HG02798 (cell line): Measurements from ENCODE around the gene ANKS1B.
"Not testable (repeated sequence)": the region's sequence is repeated elsewhere in the genome, so short reads cannot be mapped to it uniquely, and the experiment has no call there.

Experiments used
- ATAC-seq: cut with Tn5 transposase; IDR thresholded peaks from one replicate; pipeline ENCODE4 v1.9.1; 2021; ENCODE audit warnings: mild to moderate bottlenecking; ENCODE audit not compliant: unreplicated experiment, poor library complexity

Gene ANKS1B

GRCh38 chr12:99768758-99769157 is 216.0 kb downstream of the ANKS1B start:
- ATAC-seq = no peak

- no peak for ATAC-seq
Measured at GRCh38 chr12:99767809-99768208, 216.9 kb downstream of the ANKS1B start.

- no peak for ATAC-seq
Measured at GRCh38 chr12:99766408-99766807, 218.3 kb downstream of the ANKS1B start.

- no peak for ATAC-seq
Measured at GRCh38 chr12:99765469-99766114, 219.1 kb downstream of the ANKS1B start.

- ATAC-seq = no peak
Measured at GRCh38 chr12:99759444-99759843, 225.3 kb downstream of the ANKS1B start.

- no peak for ATAC-seq
Measured at GRCh38 chr12:99758997-99759396, 225.7 kb downstream of the ANKS1B start.

GRCh38 chr12:99752740-99753139 is 232.0 kb downstream of the ANKS1B start:
- ATAC-seq = no peak

GRCh38 chr12:99746538-99746937 is 238.2 kb downstream of the ANKS1B start:
- ATAC-seq = no peak

GRCh38 chr12:99745895-99746294 is 238.8 kb downstream of the ANKS1B start:
- no peak for ATAC-seq

GRCh38 chr12:99745121-99745520 is 239.6 kb downstream of the ANKS1B start:
- no peak for ATAC-seq

- ATAC-seq = no peak
Measured at GRCh38 chr12:99736760-99737269, 247.9 kb downstream of the ANKS1B start.

GRCh38 chr12:99732131-99732530 is 252.6 kb downstream of the ANKS1B start:
- no peak for ATAC-seq

- ATAC-seq = no peak
Measured at GRCh38 chr12:99722690-99723486, 261.8 kb downstream of the ANKS1B start.

- no peak for ATAC-seq
Measured at GRCh38 chr12:99721715-99722275, 262.9 kb downstream of the ANKS1B start.

GRCh38 chr12:99720083-99720465 is 264.7 kb downstream of the ANKS1B start:
- ATAC-seq = not testable (repeated sequence)

GRCh38 chr12:99719411-99720082 is 265.2 kb downstream of the ANKS1B start:
- not testable (repeated sequence) for ATAC-seq

GRCh38 chr12:99715841-99716510 is 268.8 kb downstream of the ANKS1B start:
- not testable (repeated sequence) for ATAC-seq

GRCh38 chr12:99714921-99715320 is 269.8 kb downstream of the ANKS1B start:
- not testable (repeated sequence) for ATAC-seq

- ATAC-seq = no peak
Measured at GRCh38 chr12:99713946-99714520, 270.7 kb downstream of the ANKS1B start.

GRCh38 chr12:99712281-99712680 is 272.5 kb downstream of the ANKS1B start:
- no peak for ATAC-seq
